H1 (cell line): ENCODE measurements around the gene NEU4. TPM values are rescaled to one million over a fixed set of nuclear protein-coding genes. Genes with fewer than 3 reads are reported as not detected.

Source experiments
- CTCF ChIA-PET: fragments of 300-600 bp; sonication (Branson Sonifier 250); formaldehyde crosslinking; loops from one replicate; lab custom pipeline; 2021; ENCODE audit not compliant: partially characterized antibody; lab: Charles Lee
- POLR2A ChIA-PET: fragments of 300-600 bp; sonication (Branson Sonifier 250); formaldehyde crosslinking; loops from one replicate; lab custom pipeline; 2021; ENCODE audit warnings: inconsistent platforms; ENCODE audit not compliant: partially characterized antibody; lab: Charles Lee
- DNase-seq, 2 experiments: peaks; one replicate each; pipeline versions ENCODE4 v3.0.0 to v3.0.0-alpha.2; 2010 to 2022; ENCODE audit warnings: low spot score in 2 of 2, low read depth in 1 of 2, mixed read lengths in 1 of 2
- FAIRE-seq: peaks from 2 replicates; lab custom pipeline; 2011; peaks lifted over from hg19 to GRCh38; lab: Jason Lieb, UNC
- H2AFZ ChIP-seq: 2 replicates; pipeline ENCODE4 v1.8.1; 2012; ENCODE audit warnings: low read length, inconsistent platforms
- H2AK5ac ChIP-seq: 2 replicates; pipeline ENCODE4 v1.6.1; 2013; ENCODE audit warnings: low read depth, low read length
- H2BK120ac ChIP-seq: replicated peaks from 2 replicates; pipeline ENCODE3; 2013; ENCODE audit warnings: low read depth, low read length, inconsistent platforms
- H2BK12ac ChIP-seq: 2 replicates; pipeline ENCODE4 v1.6.1; 2013; ENCODE audit warnings: low read depth, low read length
- H2BK15ac ChIP-seq: 2 replicates; pipeline ENCODE4 v1.6.1; 2013; ENCODE audit warnings: low read length
- H2BK20ac ChIP-seq: 2 replicates; pipeline ENCODE4 v1.6.1; 2013; ENCODE audit warnings: low read length
- H2BK5ac ChIP-seq: 2 replicates; pipeline ENCODE4 v1.6.1; 2013; ENCODE audit warnings: low read depth, low read length
- H3K14ac ChIP-seq: 2 replicates; pipeline ENCODE4 v1.6.1; 2013; ENCODE audit warnings: inconsistent platforms; ENCODE audit not compliant: insufficient read length
- H3K18ac ChIP-seq: 2 replicates; pipeline ENCODE4 v1.6.1; 2013; ENCODE audit warnings: low read length; ENCODE audit errors: extremely low read depth
- H3K23ac ChIP-seq: 2 replicates; pipeline ENCODE4 v1.6.1; 2013; ENCODE audit warnings: inconsistent platforms; ENCODE audit not compliant: insufficient read length
- H3K23me2 ChIP-seq: 2 replicates; pipeline ENCODE4 v1.6.1; 2013; ENCODE audit warnings: low read depth, low read length
- H3K27ac ChIP-seq: 2 replicates; pipeline ENCODE4 v1.6.1; 2011; ENCODE audit warnings: low read depth, low read length, inconsistent platforms
- H3K27me3 ChIP-seq, 4 experiments: replicated peaks in 1 of 4; 1 replicate in 1 of 4; 2 replicates in 3 of 4; pipeline versions ENCODE4 v1.6.1 to v1.8.1; 2011 to 2013; ENCODE audit warnings: low read length in 3 of 4, mild to moderate bottlenecking in 3 of 4, inconsistent platforms in 2 of 4, mixed read lengths in 2 of 4, moderate library complexity in 1 of 4; ENCODE audit not compliant: control insufficient read depth in 3 of 4, insufficient read depth in 3 of 4; ENCODE audit errors: extremely low read depth in 1 of 4
- H3K36me3 ChIP-seq, 4 experiments: 2 replicates each; pipeline versions ENCODE4 v1.6.1 to v1.8.1; 2011 to 2013; ENCODE audit warnings: mild to moderate bottlenecking in 4 of 4, low read length in 3 of 4, moderate library complexity in 2 of 4, control low read depth in 1 of 4, inconsistent platforms in 1 of 4; ENCODE audit not compliant: insufficient read depth in 4 of 4, control insufficient read depth in 2 of 4
- H3K4ac ChIP-seq: replicated peaks from 2 replicates; pipeline ENCODE3; 2013; ENCODE audit warnings: low read length, low read depth, mixed read lengths, inconsistent platforms; ENCODE audit not compliant: insufficient read length
- H3K4me1 ChIP-seq, 4 experiments: replicated peaks in 1 of 4; 1 replicate in 1 of 4; 2 replicates in 3 of 4; pipeline versions ENCODE4 v1.6.1 to v1.8.1; 2011 to 2013; ENCODE audit warnings: low read length in 3 of 4, inconsistent platforms in 2 of 4, mixed read lengths in 1 of 4; ENCODE audit not compliant: insufficient read depth in 4 of 4, control insufficient read depth in 3 of 4
- H3K4me2 ChIP-seq, 2 experiments: 2 replicates each; pipeline versions ENCODE4 v1.6.1 to v1.8.1; 2011 to 2013; ENCODE audit warnings: low read depth in 2 of 2, low read length in 2 of 2, control low read depth in 1 of 2, inconsistent platforms in 1 of 2, mild to moderate bottlenecking in 1 of 2; ENCODE audit not compliant: insufficient read depth in 1 of 2
- H3K4me3 ChIP-seq, 4 experiments: fragments of 200-600, 300-600 bp in 1 of 4; sonication (generic), shearing (Covaris generic), sonication (Bioruptor Twin) in 1 of 4; 2 replicates each; pipeline versions ENCODE4 v1.5.1 to v1.8.1; 2011 to 2016; ENCODE audit warnings: low read length in 4 of 4, low read depth in 3 of 4, control low read depth in 2 of 4, inconsistent platforms in 2 of 4, mild to moderate bottlenecking in 2 of 4, mixed read lengths in 1 of 4, moderate library complexity in 1 of 4; ENCODE audit not compliant: insufficient read depth in 2 of 4; ENCODE audit errors: extremely low read depth in 1 of 4
- H3K56ac ChIP-seq: replicated peaks from 2 replicates; pipeline ENCODE3; 2013; ENCODE audit warnings: low read depth, mild to moderate bottlenecking, mixed read lengths, low read length, inconsistent platforms; ENCODE audit not compliant: insufficient read length
- H3K79me1 ChIP-seq: 2 replicates; pipeline ENCODE4 v1.6.1; 2013; ENCODE audit warnings: low read depth, low read length, control low read depth
- H3K79me2 ChIP-seq, 2 experiments: 2 replicates each; pipeline versions ENCODE4 v1.6.1 to v1.8.1; 2012 to 2013; ENCODE audit warnings: low read length in 2 of 2, mild to moderate bottlenecking in 2 of 2, inconsistent platforms in 1 of 2; ENCODE audit not compliant: insufficient read depth in 2 of 2, control insufficient read depth in 1 of 2
- H3K9ac ChIP-seq, 4 experiments: replicated peaks in 1 of 4; 1 replicate in 1 of 4; 2 replicates in 3 of 4; pipeline versions ENCODE4 v1.6.1 to v1.8.1; 2011 to 2013; ENCODE audit warnings: low read depth in 3 of 4, low read length in 3 of 4, control low read depth in 2 of 4, mild to moderate bottlenecking in 2 of 4, moderate library complexity in 2 of 4, inconsistent platforms in 1 of 4; ENCODE audit errors: extremely low read depth in 1 of 4
- H3K9me3 ChIP-seq, 2 experiments: 2 replicates each; pipeline versions ENCODE4 v1.6.1 to v1.8.1; 2012 to 2013; ENCODE audit warnings: mild to moderate bottlenecking in 2 of 2, moderate library complexity in 2 of 2, control low read depth in 1 of 2, inconsistent platforms in 1 of 2, low read depth in 1 of 2, low read length in 1 of 2, mixed read lengths in 1 of 2; ENCODE audit not compliant: insufficient read depth in 2 of 2
- H4K20me1 ChIP-seq, 2 experiments: replicated peaks in 1 of 2; 2 replicates each; pipeline versions ENCODE3 to v1.8.1; 2011 to 2013; ENCODE audit warnings: inconsistent platforms in 2 of 2, low read length in 2 of 2, mild to moderate bottlenecking in 1 of 2; ENCODE audit not compliant: insufficient read depth in 2 of 2, control insufficient read depth in 1 of 2
- H4K5ac ChIP-seq: 2 replicates; pipeline ENCODE4 v1.6.1; 2013; ENCODE audit warnings: low read length, low read depth, mixed read lengths, inconsistent platforms; ENCODE audit not compliant: insufficient read length
- H4K8ac ChIP-seq: 2 replicates; pipeline ENCODE4 v1.8.0; 2013; ENCODE audit warnings: mild to moderate bottlenecking, moderate library complexity, low read length, inconsistent platforms; ENCODE audit not compliant: insufficient read depth; ENCODE audit errors: extremely low read depth
- H4K91ac ChIP-seq: replicated peaks from 2 replicates; pipeline ENCODE3; 2013; ENCODE audit warnings: low read length, mixed read lengths, inconsistent platforms; ENCODE audit not compliant: insufficient read length
- EP300 ChIP-seq, 2 experiments: IDR thresholded peaks; 1 replicate in 1 of 2; 2 replicates in 1 of 2; pipeline ENCODE4 v1.6.1; 2011 to 2012; ENCODE audit warnings: low read depth in 2 of 2, low read length in 2 of 2, mild to moderate bottlenecking in 2 of 2, borderline replicate concordance in 1 of 2, inconsistent platforms in 1 of 2, moderate library complexity in 1 of 2
- EZH2 ChIP-seq: fragments of 200-600 bp; sonication (generic); IDR thresholded peaks from 2 replicates; pipeline ENCODE4 v1.7.1; 2012; ENCODE audit warnings: low read depth, mild to moderate bottlenecking, moderate library complexity, low read length, inconsistent platforms; ENCODE audit not compliant: severe bottlenecking
- KDM1A ChIP-seq: fragments of 200-600, 300-600 bp; sonication (generic); IDR thresholded peaks from 2 replicates; pipeline ENCODE4 v1.7.1; 2016; ENCODE audit warnings: mild to moderate bottlenecking, low read length, borderline replicate concordance
- POLR2AphosphoS5 ChIP-seq: IDR thresholded peaks from 2 replicates; pipeline ENCODE4 v1.6.1; 2011; ENCODE audit warnings: low read depth, low read length
- RAD21 ChIP-seq, 2 experiments: IDR thresholded peaks in 1 of 2; conservative IDR thresholded peaks in 1 of 2; 2 replicates each; pipeline ENCODE4 v1.6.1; 2011; ENCODE audit warnings: low read depth in 2 of 2, low read length in 2 of 2, improper control_type of control experiment in 1 of 2, inconsistent platforms in 1 of 2, mild to moderate bottlenecking in 1 of 2, moderate library complexity in 1 of 2
- RNF2 ChIP-seq: fragments of 200-900, 300-1000 bp; sonication (generic); IDR thresholded peaks from 2 replicates; pipeline ENCODE4 v1.7.1; 2016; ENCODE audit warnings: borderline replicate concordance, low read depth, mild to moderate bottlenecking, antibody characterized with exemption, low read length; ENCODE audit not compliant: poor library complexity, severe bottlenecking; ENCODE audit errors: missing control alignments
- SIRT6 ChIP-seq: IDR thresholded peaks from one replicate; pipeline ENCODE4 v1.7.1; 2012; ENCODE audit warnings: low read length, inconsistent platforms
- SP4 ChIP-seq: IDR thresholded peaks from 2 replicates; pipeline ENCODE4 v1.6.1; 2012; ENCODE audit warnings: low read length, inconsistent platforms
- SRF ChIP-seq: IDR thresholded peaks from 2 replicates; pipeline ENCODE4 v1.6.1; 2011; ENCODE audit warnings: mild to moderate bottlenecking, low read depth, low read length, moderate library complexity
- TBP ChIP-seq: IDR thresholded peaks from 2 replicates; pipeline ENCODE4 v1.6.1; 2011; ENCODE audit warnings: low read depth, low read length, improper control_type of control experiment
- ZNF274 ChIP-seq: IDR thresholded peaks from 2 replicates; pipeline ENCODE4 v1.7.0; 2012; ENCODE audit warnings: low read length, borderline replicate concordance; ENCODE audit errors: extremely low read depth
- WGBS, 2 experiments: shearing (Covaris generic) in 1 of 2; methylation state at CpG; one replicate each; pipeline versions ENCODE4 v1.1.6 to v1.1.7; 2013 to 2015; ENCODE audit warnings: low lambda C conversion rate in 2 of 2, mixed read lengths in 2 of 2, inconsistent platforms in 1 of 2, low coverage in 1 of 2, missing lambda C conversion rate in 1 of 2; ENCODE audit not compliant: insufficient replicate concordance in 2 of 2, insufficient coverage in 1 of 2, insufficient read length in 1 of 2; ENCODE audit errors: extremely low coverage in 1 of 2, missing lambda C conversion rate in 1 of 2; 5-methylcytosine and 5-hydroxymethylcytosine counted together
- polyA plus RNA-seq, 7 experiments: library from polyadenylated mRNA; depleted of rRNA in 3 of 7; stranded (reverse) in 5 of 7; unstranded in 2 of 7; fragments of >200 nt in 5 of 7; fragments of 200-250 nt in 2 of 7; gene quantifications; 1 replicate in 5 of 7; 2 replicates in 1 of 7; 4 replicates in 1 of 7; pipeline versions ENCODE4 v1.2.1 to v1.2.3, GENCODE V29; 2011 to 2013; ENCODE audit warnings: missing spikeins in 2 of 7, mixed read lengths in 2 of 7
- total RNA-seq: library from RNA; stranded (reverse); fragmentation: NEBNext Ultra II Directional; extraction: Animal tissue kit (Norgen Biotek cat#: 25700); gene quantifications from 2 replicates; pipeline ENCODE4 v1.2.1, GENCODE V29; 2021
- TF ChIP-seq, protein P1 (sequence below): IDR thresholded peaks from 2 replicates; pipeline ENCODE4 v1.6.1; 2012; ENCODE audit warnings: inconsistent platforms

The NEU4 gene
- total and polyA plus RNA-seq, 2 of the 8 experiments (the other 6 are each of a cell fraction or from before 2014, with no cell fraction given) = 0.32 to 0.50 TPM

DNA sequence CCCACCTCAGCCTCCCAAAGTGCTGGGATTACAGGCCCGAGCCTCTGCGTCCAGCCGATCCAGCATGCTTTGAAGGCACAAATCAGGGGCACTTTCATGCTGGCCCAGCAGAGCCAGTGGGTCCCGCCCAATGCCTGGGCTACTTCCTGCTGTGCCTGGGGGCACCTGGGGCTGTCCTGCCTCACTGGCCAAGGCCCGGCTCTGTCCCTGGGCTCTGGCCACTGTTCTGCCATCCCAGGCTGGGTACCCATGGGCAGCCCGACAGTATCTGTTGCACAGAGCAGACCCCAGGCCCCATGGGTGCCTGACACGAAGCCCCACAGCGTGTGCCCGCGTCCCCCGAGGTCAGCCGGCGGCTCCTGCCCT is 39.2 kb upstream of the NEU4 start:
- peak overlapping the region; percentile 63; the same call in 1 of the 2 replicates for H4K8ac ChIP-seq
- H3K27me3 ChIP-seq = no peaks in the 10 kb centered on the region
- H3K9me3 ChIP-seq = no peaks in the 10 kb centered on the region
- no peak overlapping the region for H2BK120ac ChIP-seq
- no peaks in the 10 kb centered on the region for H3K79me1 ChIP-seq
- H4K20me1 ChIP-seq = peaks cover 0 to 2% of the 10 kb centered on the region in 2 experiments
- CTCF ChIA-PET = no interaction called here
- no peak overlapping the region for H3K14ac ChIP-seq
- H4K91ac ChIP-seq = no peak overlapping the region
- no peak overlapping the region for H3K56ac ChIP-seq
- no peak overlapping the region for H3K4me2 ChIP-seq
- POLR2A ChIA-PET = no interaction called here
- H3K4me3 ChIP-seq = no peak overlapping the region
- H3K23me2 ChIP-seq = no peaks in the 10 kb centered on the region
- no peak overlapping the region for H3K9ac ChIP-seq
- H2AK5ac ChIP-seq = no peak overlapping the region
- peaks cover 0 to 10% (median 6%) of the 10 kb centered on the region in 4 experiments; a peak in 6 of 7 replicates for H3K4me1 ChIP-seq
- H3K18ac ChIP-seq = no peak overlapping the region; the same call in 1 of the 2 replicates
- no peaks in the 10 kb centered on the region for H3K36me3 ChIP-seq
- no peak overlapping the region for H4K5ac ChIP-seq
- no peaks in the 10 kb centered on the region for H3K79me2 ChIP-seq
- no peak overlapping the region for H2BK12ac ChIP-seq
- H3K23ac ChIP-seq = no peak overlapping the region
- no peak overlapping the region for H2BK20ac ChIP-seq
- H2AFZ ChIP-seq = no peak overlapping the region
- no peak overlapping the region for H2BK5ac ChIP-seq
- no peak for FAIRE-seq
- no peak overlapping the region for H2BK15ac ChIP-seq
- H3K27ac ChIP-seq = no peak overlapping the region
- DNase-seq = peak in 1 of 2 experiments; percentile 44
- H3K4ac ChIP-seq = no peak overlapping the region
- WGBS, 2 experiments = 86% methylated on average over 13 of the region's 13 CpGs; no CpG with 5 or more reads in 1 of the 2 experiments
- TF ChIP-seq, protein P1, sequence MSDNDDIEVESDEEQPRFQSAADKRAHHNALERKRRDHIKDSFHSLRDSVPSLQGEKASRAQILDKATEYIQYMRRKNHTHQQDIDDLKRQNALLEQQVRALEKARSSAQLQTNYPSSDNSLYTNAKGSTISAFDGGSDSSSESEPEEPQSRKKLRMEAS = no peak
- no peak for TF ChIP-seq SP4
- TF ChIP-seq ZNF274 = no peak
- no peak for TF ChIP-seq EZH2
- TF ChIP-seq EP300 (IDR thresholded peaks at IDR 0.05; ENCODE audit: borderline replicate concordance in 1 of 2, low read depth in 2 of 2, low read length in 2 of 2) = no peak
- no peak for TF ChIP-seq RAD21 (IDR thresholded peaks at IDR 0.05 in 1 of 2, conservative IDR thresholded peaks at IDR 0.05 in 1 of 2; ENCODE audit: low read depth in 2 of 2, low read length in 2 of 2)
- TF ChIP-seq SIRT6 = no peak
- no peak for TF ChIP-seq KDM1A
- no peak for TF ChIP-seq TBP
- no peak for TF ChIP-seq SRF
- no peak for TF ChIP-seq RNF2
- TF ChIP-seq POLR2AphosphoS5 = no peak
